Measurements from ENCODE around the gene SLC25A24.
A peak's percentile ranks its signal among the peaks of the same experiment; 100 is the strongest.
"Not testable (repeated sequence)": the region's sequence is repeated elsewhere in the genome, so short reads cannot be mapped to it uniquely, and the experiment has no call there.

Gene SLC25A24

DNA sequence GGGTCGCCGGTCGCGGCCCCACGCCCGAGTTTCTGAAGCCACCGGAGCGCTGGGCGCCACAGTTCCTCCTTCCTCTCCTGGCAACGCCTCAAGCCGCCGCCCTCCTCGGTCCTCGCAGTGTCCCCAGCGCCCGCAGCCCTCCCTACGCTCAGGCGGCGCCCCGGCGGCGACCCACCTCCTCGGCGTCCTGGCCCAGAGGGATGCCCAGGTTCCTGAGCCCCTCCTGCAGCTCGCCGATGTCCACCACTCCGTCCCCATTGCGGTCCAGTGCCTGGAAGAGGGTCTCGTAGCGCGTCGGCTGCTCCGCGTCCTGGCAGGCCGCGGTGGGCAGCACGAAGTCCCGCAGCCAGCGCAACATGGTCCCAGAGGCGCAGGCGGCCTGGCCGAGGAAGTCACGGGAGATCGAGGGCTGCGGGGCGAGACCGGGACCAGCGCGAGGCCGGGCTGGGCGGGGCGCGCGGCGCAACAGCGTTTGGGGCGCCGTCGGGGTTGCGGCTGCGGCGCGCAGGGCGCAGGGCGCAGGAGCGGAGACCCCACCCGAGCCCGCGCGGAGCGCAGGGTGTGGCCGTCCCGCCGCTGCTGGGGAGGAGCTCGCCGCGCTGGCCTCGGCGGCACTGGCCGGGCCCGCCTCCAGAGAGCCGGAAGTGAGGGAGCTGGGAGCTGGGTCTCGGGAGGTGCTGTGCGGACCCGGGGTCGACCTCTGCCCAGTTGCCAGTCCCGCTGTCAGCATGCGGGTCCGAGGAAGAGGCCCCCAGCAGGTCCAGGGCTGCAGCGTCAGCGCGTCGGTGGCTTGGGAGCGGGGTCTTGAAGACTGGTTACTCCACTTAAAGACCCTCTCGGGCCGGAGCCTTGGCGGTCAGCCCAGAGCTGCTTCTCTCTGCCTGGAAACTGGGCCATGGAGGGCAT is at the start of gene SLC25A24:
TSS of gene SLC25A24 (minus strand) at position 563 of the 906 bp plus-strand sequence. CDS start at position 358, 205 bp downstream.
- peak; percentile 41 to 55 (median 52) for DNase-seq (ENCODE audit: low read depth in 3 of 3)

- not testable (repeated sequence) for DNase-seq (ENCODE audit: low read depth in 3 of 3)
Observed at GRCh38 chr1:108243976-108244375, 43.8 kb upstream of the SLC25A24 start, which contains the start of gene NBPF4. TSS of gene NBPF4 (minus strand) at chr1:108244076. CDS start at chr1:108243761, 315 bp downstream.

GRCh38 chr1:108239426-108239825 is 39.3 kb upstream of the SLC25A24 start:
- not testable (repeated sequence) for DNase-seq (ENCODE audit: low read depth in 3 of 3)

DNA sequence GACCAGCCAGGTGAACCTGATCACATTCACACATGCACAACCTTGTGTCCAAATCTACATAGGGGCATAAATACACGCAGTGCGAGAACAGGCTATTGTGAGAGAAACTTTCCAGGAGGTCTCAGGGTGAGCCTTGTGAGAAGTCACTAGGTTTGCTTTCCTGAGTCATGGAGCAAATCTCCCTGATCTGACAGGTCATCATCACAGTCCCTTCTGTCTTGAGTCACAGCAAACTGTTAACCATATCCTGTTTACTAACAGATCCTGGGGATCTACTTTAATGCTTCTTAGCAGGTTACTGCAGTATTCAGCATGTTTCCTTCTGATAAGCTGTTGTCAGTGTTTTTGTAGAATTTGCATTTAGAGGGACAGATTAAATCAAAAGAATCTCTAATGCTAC is 35.2 kb upstream of the SLC25A24 start:
- not testable (repeated sequence) for DNase-seq (ENCODE audit: low read depth in 3 of 3)

GRCh38 chr1:108232183-108232582 is 32.0 kb upstream of the SLC25A24 start:
- not testable (repeated sequence) for DNase-seq (ENCODE audit: low read depth in 3 of 3)

GRCh38 chr1:108229976-108230375 is 29.8 kb upstream of the SLC25A24 start:
- not testable (repeated sequence) for DNase-seq (ENCODE audit: low read depth in 3 of 3)

GRCh38 chr1:108227772-108228171 is 27.6 kb upstream of the SLC25A24 start:
- DNase-seq (ENCODE audit: low read depth in 3 of 3), result not testable (repeated sequence)

GRCh38 chr1:108226855-108227254 is 26.7 kb upstream of the SLC25A24 start:
- DNase-seq (ENCODE audit: low read depth in 3 of 3), result not testable (repeated sequence)

DNA sequence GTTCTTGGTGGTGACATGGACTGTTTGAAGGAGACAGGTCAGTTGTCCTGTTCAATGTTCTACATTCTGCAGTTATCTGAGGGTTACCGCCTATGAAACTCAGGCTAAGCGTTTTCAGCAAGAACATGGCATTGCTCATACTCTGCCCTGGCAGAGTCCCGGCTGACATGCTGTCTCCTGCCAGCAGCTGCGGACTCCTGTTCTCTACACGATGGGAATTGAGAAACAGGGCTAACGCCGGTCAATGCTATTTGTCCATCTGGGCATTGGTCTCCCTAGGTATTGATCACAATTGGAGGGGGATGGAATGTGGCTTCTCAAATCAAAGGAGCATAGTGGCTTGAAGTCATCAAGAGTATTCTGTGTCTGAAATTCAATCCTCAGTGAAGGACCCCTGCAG is 23.1 kb upstream of the SLC25A24 start:
- DNase-seq (ENCODE audit: low read depth in 3 of 3), result not testable (repeated sequence)

GRCh38 chr1:108217515-108218174 is 17.5 kb upstream of the SLC25A24 start:
- DNase-seq (ENCODE audit: low read depth in 3 of 3), result not testable (repeated sequence)

GRCh38 chr1:108217007-108217406 is 16.9 kb upstream of the SLC25A24 start:
- not testable (repeated sequence) for DNase-seq (ENCODE audit: low read depth in 3 of 3)

DNA sequence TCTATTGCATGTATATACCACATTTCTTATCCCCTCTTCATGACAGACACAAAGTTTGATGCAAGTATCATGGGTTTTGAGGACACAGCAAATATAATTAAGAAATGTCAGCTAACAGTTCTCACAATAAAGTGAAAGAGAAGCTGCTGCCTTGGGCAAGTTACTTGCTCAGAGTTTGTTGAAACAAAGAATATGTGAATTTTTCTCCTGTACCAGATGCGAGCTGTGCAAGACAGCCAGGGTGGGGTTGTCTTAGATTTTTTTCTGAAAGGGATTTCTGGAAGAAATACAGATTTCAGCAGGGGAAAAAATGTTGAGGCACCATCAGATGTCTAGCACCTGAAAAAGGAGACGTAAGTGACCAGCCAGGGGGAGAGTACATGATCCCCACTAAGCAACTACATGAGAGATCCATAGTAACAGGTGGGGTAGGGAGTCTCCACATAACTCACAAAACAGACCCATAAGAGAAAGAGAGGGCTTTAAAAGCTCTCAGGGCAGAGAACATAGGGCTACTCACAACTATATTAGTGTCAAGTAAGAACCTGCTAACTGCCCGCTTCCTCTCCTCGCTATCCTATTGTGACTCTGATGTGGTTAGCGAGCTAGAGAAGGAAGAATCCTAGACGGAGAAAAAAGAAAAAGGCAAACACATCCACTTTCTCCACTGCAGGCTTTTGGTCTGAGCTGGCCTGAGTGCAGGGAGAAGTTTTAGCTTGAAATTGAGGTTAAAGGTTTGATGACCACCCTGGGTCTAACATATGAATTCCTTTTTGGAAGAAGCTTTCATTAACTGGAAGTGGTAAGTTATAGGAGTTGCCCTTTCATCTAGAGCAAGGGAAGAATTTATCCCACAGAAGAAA is 16.1 kb upstream of the SLC25A24 start:
- DNase-seq (ENCODE audit: low read depth in 3 of 3), result not testable (repeated sequence)

- DNase-seq (ENCODE audit: low read depth in 3 of 3), result not testable (repeated sequence)
Observed at GRCh38 chr1:108214641-108215465, 14.7 kb upstream of the SLC25A24 start.

DNA sequence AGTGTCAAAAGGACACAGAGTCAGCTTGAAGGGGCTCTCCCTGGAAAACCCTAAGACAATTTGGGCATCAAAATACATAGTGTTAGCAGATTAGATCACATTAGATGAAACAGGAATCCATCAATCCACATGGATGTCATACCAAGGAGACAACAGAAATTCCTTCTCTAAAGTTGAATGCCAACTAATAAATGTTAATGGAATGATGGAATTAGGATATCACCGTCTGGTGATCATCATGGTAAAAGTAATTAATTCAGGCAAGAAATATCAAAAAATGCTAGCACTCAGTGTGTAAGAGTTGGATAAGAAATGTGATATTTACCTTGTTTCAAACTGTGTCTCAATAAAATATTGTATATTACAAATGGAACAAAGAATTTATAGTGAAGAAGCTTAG is 10.9 kb upstream of the SLC25A24 start:
- no peak for DNase-seq (ENCODE audit: low read depth in 3 of 3)

DNA sequence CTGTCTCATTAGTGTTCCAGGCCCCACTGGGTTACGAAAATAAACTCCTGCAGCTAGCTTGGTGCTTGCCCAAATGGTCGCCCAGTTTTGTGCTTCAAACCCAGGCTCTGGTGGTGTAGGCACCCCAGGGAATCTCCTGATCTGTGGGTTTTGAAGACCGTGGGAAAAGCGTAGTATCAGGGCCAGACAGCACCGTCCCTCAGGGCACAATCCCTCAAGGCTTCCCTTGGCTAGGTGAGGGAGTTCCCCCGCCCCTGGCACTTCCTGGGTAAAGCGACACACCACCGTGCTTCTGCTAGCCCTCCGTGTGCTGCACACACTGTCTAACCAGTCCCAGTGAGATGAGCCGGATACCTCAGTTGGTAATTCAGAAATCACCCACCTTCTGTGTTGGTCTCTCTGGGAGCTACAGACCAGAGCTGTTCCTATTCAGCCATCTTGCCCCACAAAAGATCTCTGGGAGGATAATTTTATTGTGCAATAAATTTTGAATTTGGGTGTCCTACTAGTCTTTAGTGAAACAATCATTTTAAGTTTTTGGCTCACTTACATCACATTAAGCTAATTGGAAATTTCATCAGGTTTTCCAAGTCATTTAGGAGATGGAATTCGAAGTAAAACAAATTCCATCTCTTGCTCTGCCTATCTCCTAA is 9.4 kb upstream of the SLC25A24 start:
- DNase-seq (ENCODE audit: low read depth in 3 of 3), result no peak

GRCh38 chr1:108208724-108209446 is 8.7 kb upstream of the SLC25A24 start:
- no peak for DNase-seq (ENCODE audit: low read depth in 3 of 3)

- not testable (repeated sequence) for DNase-seq (ENCODE audit: low read depth in 3 of 3)
Observed at GRCh38 chr1:108203582-108203981, 3.4 kb upstream of the SLC25A24 start.

- DNase-seq (ENCODE audit: low read depth in 3 of 3), result no peak
Observed at GRCh38 chr1:108201687-108202086, 1.5 kb upstream of the SLC25A24 start.

DNA sequence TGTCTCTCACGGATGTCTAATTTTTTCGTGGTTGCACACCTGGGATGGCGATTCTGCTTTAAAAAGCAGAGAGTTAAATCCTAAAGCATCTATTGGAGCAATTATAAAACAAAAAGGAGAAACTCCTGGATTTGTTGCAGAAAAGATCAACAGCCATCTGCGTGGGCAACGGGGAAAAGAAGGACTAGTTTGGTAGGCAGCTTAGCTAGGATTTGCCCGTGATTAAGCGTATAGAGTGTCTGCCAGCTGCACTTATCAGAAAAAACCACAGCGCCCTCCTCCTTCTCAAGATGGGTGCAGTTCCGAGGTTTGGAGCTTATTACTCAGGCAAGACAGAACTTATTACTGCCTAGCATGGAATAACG is 526 bp upstream of the SLC25A24 start:
- DNase-seq (ENCODE audit: low read depth in 3 of 3), result peak in 2 of 3 donors; percentile 26 to 34

Measured in stimulated activated CD4-positive, alpha-beta T cell treated with anti-CD3 and anti-CD28 coated beads, TNF-alpha, amount 100 ng/mL, for 48 hours (primary cell).